Measurements from ENCODE around the gene PRRT1B.

The PRRT1B gene

DNA sequence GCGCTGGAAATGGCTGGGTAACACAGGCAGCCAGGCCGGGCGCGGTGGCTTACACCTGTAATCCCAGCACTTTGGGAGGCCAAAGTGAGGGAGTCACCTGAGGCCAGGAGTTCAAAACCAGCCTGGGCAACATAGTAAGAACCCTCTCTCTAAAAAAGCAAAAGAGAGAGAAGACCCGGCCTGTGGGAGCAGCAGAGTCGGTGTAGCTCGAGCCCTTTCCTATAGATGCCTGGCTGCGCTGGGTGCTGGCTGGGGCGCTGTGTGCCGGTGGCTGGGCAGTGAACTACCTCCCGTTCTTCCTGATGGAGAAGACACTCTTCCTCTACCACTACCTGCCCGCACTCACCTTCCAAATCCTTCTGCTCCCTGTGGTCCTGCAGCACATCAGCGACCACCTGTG lies 23.5 kb upstream of the PRRT1B start:
- Histone ChIP-seq H3K9me3 (no peaks in the 10 kb centered on the region), H3K27ac (no peak overlapping the region), H3K4me3 (no peak overlapping the region), H3K9ac (no peak overlapping the region), H3K36me3 (peaks cover 100% of the 10 kb centered on the region), H3K27me3 (no peaks in the 10 kb centered on the region), H4K20me1 (peaks cover 39% of the 10 kb centered on the region), H3K4me1 (peaks cover 32% of the 10 kb centered on the region), H3K4me2 (no peak overlapping the region)
- TF ChIP-seq Cebpa-rat (IDR thresholded peaks at IDR 0.05), result no peak

DNA sequence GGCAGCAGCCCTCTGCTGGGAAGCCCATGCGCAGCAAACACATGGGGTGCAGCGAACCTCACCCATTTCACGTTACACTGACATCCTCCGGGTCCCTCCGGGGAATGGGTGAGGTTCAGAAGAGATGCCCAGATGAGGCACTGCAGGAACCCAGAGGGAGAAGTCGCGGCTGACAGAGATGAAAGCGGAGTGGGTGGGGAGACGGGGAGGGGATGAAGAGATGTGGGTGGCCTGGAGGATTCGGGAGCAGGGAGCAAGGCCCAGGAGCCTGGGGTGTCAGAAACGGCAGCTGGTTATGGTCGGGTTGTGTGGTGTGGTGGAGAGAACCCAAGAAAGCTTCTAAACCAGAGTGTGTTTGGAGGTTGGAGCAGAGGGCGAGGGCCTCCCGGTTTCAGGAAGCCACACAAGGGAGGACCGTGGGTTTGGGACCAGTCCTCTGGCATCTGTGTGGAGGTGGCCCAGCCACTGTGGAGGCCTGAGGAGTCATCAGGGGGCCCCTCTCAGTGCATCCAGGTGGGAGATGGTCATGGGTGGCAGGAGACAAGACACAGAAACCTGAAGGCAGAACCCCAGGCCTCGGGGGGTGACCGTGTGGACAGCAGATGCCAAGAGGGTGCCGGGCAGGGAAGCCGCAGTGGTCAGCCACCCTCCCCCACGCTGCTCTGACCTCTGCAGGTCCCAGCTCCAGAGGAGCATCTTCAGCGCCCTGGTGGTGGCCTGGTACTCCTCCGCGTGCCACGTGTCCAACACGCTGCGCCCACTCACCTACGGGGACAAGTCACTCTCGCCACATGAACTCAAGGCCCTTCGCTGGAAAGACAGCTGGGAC lies 22.9 kb upstream of the PRRT1B start:
- no peaks in the 10 kb centered on the region for H3K9me3 ChIP-seq
- H4K20me1 ChIP-seq, result peaks cover 39% of the 10 kb centered on the region
- no peaks in the 10 kb centered on the region for H3K27me3 ChIP-seq
- no peak overlapping the region for H3K9ac ChIP-seq
- no peak overlapping the region for H3K27ac ChIP-seq
- no peak overlapping the region for H3K4me2 ChIP-seq
- no peak for TF ChIP-seq Cebpa-rat (IDR thresholded peaks at IDR 0.05)
- no peak overlapping the region for H3K4me3 ChIP-seq
- H3K36me3 ChIP-seq, result peaks cover 100% of the 10 kb centered on the region
- peaks cover 32% of the 10 kb centered on the region for H3K4me1 ChIP-seq

GRCh38 chr9:131523086-131523388 lies 22.3 kb upstream of the PRRT1B start:
- H3K4me3 ChIP-seq, result no peak overlapping the region
- peaks cover 39% of the 10 kb centered on the region for H4K20me1 ChIP-seq
- no peak for TF ChIP-seq Cebpa-rat (IDR thresholded peaks at IDR 0.05)
- peaks cover 32% of the 10 kb centered on the region for H3K4me1 ChIP-seq
- no peaks in the 10 kb centered on the region for H3K27me3 ChIP-seq
- peak overlapping the region; percentile 48; the same call in 1 of the 2 replicates for H3K9ac ChIP-seq
- H3K4me2 ChIP-seq, result no peak overlapping the region
- H3K36me3 ChIP-seq, result peaks cover 100% of the 10 kb centered on the region
- H3K9me3 ChIP-seq, result no peaks in the 10 kb centered on the region
- no peak overlapping the region for H3K27ac ChIP-seq

DNA sequence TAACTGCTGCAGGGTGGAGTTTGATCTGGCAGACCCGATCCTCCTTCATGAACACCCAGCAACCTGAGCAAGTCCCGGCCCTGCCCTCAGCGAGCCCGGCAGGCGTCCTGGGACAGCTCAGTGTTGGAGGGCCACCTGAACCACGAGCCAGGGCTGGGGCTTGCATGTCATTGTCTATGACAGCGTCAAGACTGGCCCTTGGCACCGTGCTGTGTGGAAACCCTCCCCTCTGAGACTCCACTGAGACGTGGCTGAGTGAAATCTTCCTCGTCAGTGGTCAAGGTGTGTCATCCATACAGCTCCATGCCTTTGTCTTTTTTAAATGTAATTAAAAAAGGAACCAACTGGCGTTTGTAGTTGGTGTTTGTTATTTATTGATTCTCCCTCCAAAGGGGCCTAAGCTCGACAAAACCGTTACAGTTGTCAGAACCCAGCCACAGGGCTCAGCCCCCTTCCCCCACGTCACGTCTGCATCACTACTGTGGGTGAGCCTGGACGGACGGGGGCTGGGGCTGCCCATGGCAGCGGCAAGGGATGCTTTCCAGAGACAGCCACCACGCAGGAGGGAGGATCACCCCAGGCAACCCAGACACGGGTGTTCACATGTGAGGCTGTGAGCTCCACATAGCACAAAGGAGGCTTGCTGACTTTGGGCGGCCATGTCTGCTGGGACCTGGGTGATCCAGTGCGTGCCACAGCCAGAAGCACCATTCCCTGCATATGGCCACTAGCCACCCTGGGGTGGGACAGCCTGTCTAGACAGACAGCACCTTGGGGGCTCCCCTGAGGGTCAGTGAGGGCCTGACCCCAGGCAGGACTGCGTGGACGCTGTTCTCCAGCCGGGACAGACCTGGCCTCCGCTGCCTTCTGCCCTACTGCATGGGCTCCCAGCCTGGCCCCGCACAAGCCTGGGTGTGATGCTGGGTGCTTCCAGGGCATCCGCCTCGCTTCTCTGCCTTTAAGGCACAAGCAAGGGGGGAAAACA lies 21.6 kb upstream of the PRRT1B start:
- Histone ChIP-seq H3K9ac (peak overlapping the region; percentile 48; the same call in 1 of the 2 replicates), H3K27me3 (no peaks in the 10 kb centered on the region), H3K4me3 (no peak overlapping the region), H3K9me3 (no peaks in the 10 kb centered on the region), H3K4me2 (peak overlapping the region; percentile 62), H3K36me3 (peaks cover 100% of the 10 kb centered on the region), H4K20me1 (peaks cover 46% of the 10 kb centered on the region), H3K27ac (peak overlapping the region; percentile 47), H3K4me1 (peaks cover 32% of the 10 kb centered on the region)
- no peak for TF ChIP-seq Cebpa-rat (IDR thresholded peaks at IDR 0.05)

DNA sequence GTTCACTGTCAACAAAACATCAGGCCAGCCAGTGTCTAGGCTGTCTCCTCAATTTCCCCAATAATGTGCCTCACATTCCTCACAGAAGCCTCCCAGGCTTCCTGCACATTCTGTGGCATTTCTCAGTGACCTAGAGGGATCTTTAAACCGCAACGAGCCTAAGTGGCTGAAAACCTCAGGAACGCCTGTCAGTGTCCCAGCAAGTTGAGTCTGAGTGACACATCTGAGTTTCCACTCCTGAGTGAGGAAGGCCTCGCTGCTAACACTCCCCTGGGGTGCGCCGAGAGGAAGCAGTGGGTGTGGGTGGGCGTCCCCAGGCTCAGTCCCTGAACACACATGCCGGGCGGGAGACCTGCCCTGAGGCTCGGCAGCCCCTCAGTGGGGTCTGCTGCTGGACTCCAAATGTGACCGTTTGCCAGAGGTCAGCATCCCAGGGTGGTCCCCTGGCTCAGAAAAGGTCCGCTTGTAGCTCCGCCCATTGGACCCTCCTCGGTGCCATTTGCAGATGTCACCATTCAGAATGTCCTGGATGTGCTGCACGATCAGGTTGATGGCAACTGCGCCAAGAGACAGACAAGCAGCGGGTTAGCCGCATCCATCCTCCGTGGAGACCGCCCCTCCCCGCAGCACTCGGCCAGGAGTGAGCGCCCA lies 20.5 kb upstream of the PRRT1B start:
- H4K20me1 ChIP-seq, result peaks cover 53% of the 10 kb centered on the region
- TF ChIP-seq Cebpa-rat (IDR thresholded peaks at IDR 0.05), result no peak
- H3K4me2 ChIP-seq, result peak overlapping the region; percentile 62
- H3K4me1 ChIP-seq, result peaks cover 39% of the 10 kb centered on the region
- peaks cover 100% of the 10 kb centered on the region for H3K36me3 ChIP-seq
- peak overlapping the region; percentile 48 for H3K9ac ChIP-seq
- no peaks in the 10 kb centered on the region for H3K27me3 ChIP-seq
- H3K27ac ChIP-seq, result peak overlapping the region; percentile 47
- H3K9me3 ChIP-seq, result no peaks in the 10 kb centered on the region
- H3K4me3 ChIP-seq, result no peak overlapping the region

- no peak overlapping the region for H3K4me2 ChIP-seq
- no peak overlapping the region for H3K4me3 ChIP-seq
- H4K20me1 ChIP-seq, result peaks cover 61% of the 10 kb centered on the region
- H3K4me1 ChIP-seq, result peaks cover 47% of the 10 kb centered on the region
- no peak for TF ChIP-seq Cebpa-rat (IDR thresholded peaks at IDR 0.05)
- H3K27me3 ChIP-seq, result no peaks in the 10 kb centered on the region
- H3K9me3 ChIP-seq, result no peaks in the 10 kb centered on the region
- peaks cover 92% of the 10 kb centered on the region for H3K36me3 ChIP-seq
- H3K27ac ChIP-seq, result no peak overlapping the region
- H3K9ac ChIP-seq, result no peak overlapping the region
These were observed 19.4 kb upstream of the PRRT1B start for GRCh38 chr9:131525643-131526565.

GRCh38 chr9:131528186-131528585 lies 17.1 kb upstream of the PRRT1B start:
- Histone ChIP-seq H3K4me1 (peaks cover 53% of the 10 kb centered on the region), H3K4me2 (no peak overlapping the region), H4K20me1 (peaks cover 53% of the 10 kb centered on the region), H3K4me3 (no peak overlapping the region), H3K9me3 (no peaks in the 10 kb centered on the region), H3K27ac (no peak overlapping the region), H3K27me3 (no peaks in the 10 kb centered on the region), H3K36me3 (peaks cover 69% of the 10 kb centered on the region), H3K9ac (no peak overlapping the region)
- TF ChIP-seq Cebpa-rat (IDR thresholded peaks at IDR 0.05), result no peak

DNA sequence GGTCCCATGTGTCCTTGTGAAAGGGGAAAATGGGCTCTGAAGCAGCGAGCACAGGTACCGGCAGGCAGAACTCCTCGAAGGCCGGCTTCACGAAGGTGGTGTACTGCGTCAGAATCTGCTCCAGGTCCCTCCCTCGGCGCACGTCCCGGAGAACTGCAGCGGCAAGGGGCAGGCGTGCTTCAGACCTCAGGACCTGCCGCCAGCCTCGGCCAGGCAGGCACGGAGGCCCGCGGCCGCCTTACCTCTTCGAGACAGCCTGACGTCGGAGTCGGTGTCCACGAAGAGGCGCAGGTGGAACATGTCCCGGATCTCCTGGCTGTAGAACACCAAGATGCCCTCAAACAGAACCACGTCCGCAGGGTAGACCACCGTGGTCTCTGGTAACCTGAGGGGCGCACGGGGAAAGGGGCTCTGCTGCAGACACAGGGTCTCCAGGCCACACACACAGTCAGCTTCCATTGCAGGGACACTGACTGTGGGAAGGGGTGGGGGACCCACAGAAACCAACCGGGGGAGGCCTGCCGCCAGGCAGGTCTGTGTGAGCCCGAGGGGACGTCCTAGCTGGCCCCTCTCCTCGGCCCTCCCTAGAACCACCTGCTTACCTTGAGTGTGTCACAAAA lies 16.3 kb upstream of the PRRT1B start:
- no peaks in the 10 kb centered on the region for H3K27me3 ChIP-seq
- H3K36me3 ChIP-seq, result peaks cover 61% of the 10 kb centered on the region
- peak overlapping the region; percentile 98; the same call in 1 of the 2 replicates for H3K4me2 ChIP-seq
- no peak overlapping the region for H3K27ac ChIP-seq
- H3K4me1 ChIP-seq, result peaks cover 52% of the 10 kb centered on the region
- no peak overlapping the region for H3K9ac ChIP-seq
- no peaks in the 10 kb centered on the region for H3K9me3 ChIP-seq
- H3K4me3 ChIP-seq, result no peak overlapping the region
- peaks cover 45% of the 10 kb centered on the region for H4K20me1 ChIP-seq
- TF ChIP-seq Cebpa-rat (IDR thresholded peaks at IDR 0.05), result no peak
